ENCODE data around the gene KDM1B.

The KDM1B gene

GRCh38 chr6:18243302-18243893 is 88.2 kb downstream of the KDM1B start:
- peaks cover 11% of the 10 kb centered on the region for H3K36me3 ChIP-seq (replicated peaks; ENCODE audit: insufficient read depth, low read length)
- H3F3A ChIP-seq (ENCODE audit: insufficient read depth, low read length), result no peaks in the 10 kb centered on the region
- H3K9ac ChIP-seq (ENCODE audit: low read length), result no peak overlapping the region
- no peaks in the 10 kb centered on the region for H3K27me3 ChIP-seq (replicated peaks; ENCODE audit: insufficient read depth, low read length)
- H3K4me2 ChIP-seq (ENCODE audit: low read depth, low read length), result no peak overlapping the region
- no peak overlapping the region for H2AFZ ChIP-seq (ENCODE audit: low read length)
- H3K4me3 ChIP-seq (ENCODE audit: low read length), result no peak overlapping the region
- H3K4me1 ChIP-seq (ENCODE audit: low read length), result no peaks in the 10 kb centered on the region
- no peak overlapping the region for H3K27ac ChIP-seq (ENCODE audit: low read length)
- peaks cover 3% of the 10 kb centered on the region; the same call in 1 of the 2 replicates for H3K79me2 ChIP-seq (ENCODE audit: low read length)
- DNase-seq, result no peak
- H3K9me3 ChIP-seq (replicated peaks; ENCODE audit: insufficient read depth, low read length), result no peaks in the 10 kb centered on the region
- no peaks in the 10 kb centered on the region; the same call in 1 of the 2 replicates for H3K9me2 ChIP-seq (replicated peaks; ENCODE audit: insufficient read depth, low read length)
- no peak for TF ChIP-seq CTCF (IDR thresholded peaks at IDR 0.05; ENCODE audit: low read length)
- H4K20me1 ChIP-seq (ENCODE audit: insufficient read depth, low read length), result no peaks in the 10 kb centered on the region

- Histone ChIP-seq H3K36me3 (replicated peaks; ENCODE audit: insufficient read depth, low read length) (peaks cover 11% of the 10 kb centered on the region), H3K9ac (ENCODE audit: low read length) (no peak overlapping the region), H3K4me1 (ENCODE audit: low read length) (no peaks in the 10 kb centered on the region), H2AFZ (ENCODE audit: low read length) (no peak overlapping the region), H3K4me2 (ENCODE audit: low read depth, low read length) (no peak overlapping the region), H3K79me2 (ENCODE audit: low read length) (peaks cover 3% of the 10 kb centered on the region; the same call in 1 of the 2 replicates), H3K27ac (ENCODE audit: low read length) (no peak overlapping the region), H3K9me3 (replicated peaks; ENCODE audit: insufficient read depth, low read length) (no peaks in the 10 kb centered on the region), H3K27me3 (replicated peaks; ENCODE audit: insufficient read depth, low read length) (no peaks in the 10 kb centered on the region), H3F3A (ENCODE audit: insufficient read depth, low read length) (no peaks in the 10 kb centered on the region), H3K9me2 (replicated peaks; ENCODE audit: insufficient read depth, low read length) (no peaks in the 10 kb centered on the region; the same call in 1 of the 2 replicates), H4K20me1 (ENCODE audit: insufficient read depth, low read length) (no peaks in the 10 kb centered on the region), H3K4me3 (ENCODE audit: low read length) (no peak overlapping the region)
- no peak for DNase-seq
- TF ChIP-seq CTCF (IDR thresholded peaks at IDR 0.05; ENCODE audit: low read length) (no peak), EZH2 (optimal IDR thresholded peaks at IDR 0.05; ENCODE audit: low read depth, low read length) (no peak), EZH2phosphoT487 (IDR thresholded peaks at IDR 0.05; ENCODE audit: low read length) (no peak)
These were observed 89.0 kb downstream of the KDM1B start for GRCh38 chr6:18244251-18244650.

GRCh38 chr6:18245079-18245478 is 89.9 kb downstream of the KDM1B start:
- Histone ChIP-seq H3K27ac (ENCODE audit: low read length) (no peak overlapping the region), H3K4me3 (ENCODE audit: low read length) (no peak overlapping the region), H3K9me3 (replicated peaks; ENCODE audit: insufficient read depth, low read length) (no peaks in the 10 kb centered on the region), H3K9ac (ENCODE audit: low read length) (no peak overlapping the region), H3K27me3 (replicated peaks; ENCODE audit: insufficient read depth, low read length) (no peaks in the 10 kb centered on the region), H3K79me2 (ENCODE audit: low read length) (no peaks in the 10 kb centered on the region), H3K36me3 (replicated peaks; ENCODE audit: insufficient read depth, low read length) (peaks cover 16% of the 10 kb centered on the region), H3F3A (ENCODE audit: insufficient read depth, low read length) (no peaks in the 10 kb centered on the region), H3K4me1 (ENCODE audit: low read length) (no peaks in the 10 kb centered on the region), H3K9me2 (replicated peaks; ENCODE audit: insufficient read depth, low read length) (no peaks in the 10 kb centered on the region; the same call in 1 of the 2 replicates), H3K4me2 (ENCODE audit: low read depth, low read length) (no peak overlapping the region), H2AFZ (ENCODE audit: low read length) (no peak overlapping the region), H4K20me1 (ENCODE audit: insufficient read depth, low read length) (no peaks in the 10 kb centered on the region)
- DNase-seq, result no peak
- TF ChIP-seq EZH2phosphoT487 (IDR thresholded peaks at IDR 0.05; ENCODE audit: low read length) (no peak), EZH2 (optimal IDR thresholded peaks at IDR 0.05; ENCODE audit: low read depth, low read length) (no peak), CTCF (IDR thresholded peaks at IDR 0.05; ENCODE audit: low read length) (no peak)
